Heart left ventricle (tissue), 16 donors: ENCODE data around the gene POLR2J. TPM values are rescaled to one million over a fixed set of nuclear protein-coding genes. Genes with fewer than 3 reads are reported as not detected.
A peak's percentile ranks its signal among the peaks of the same experiment; 100 is the strongest.
"Not testable (repeated sequence)": the region's sequence is repeated elsewhere in the genome, so short reads cannot be mapped to it uniquely, and the experiment has no call there.

Source experiments
- ATAC-seq, 4 donors: fragments of 200-7000 bp; cut with Tn5 transposase; one replicate each; pipeline ENCODE4 v1.9.1; 2020 to 2022; ENCODE audit warnings: moderate library complexity in 4 of 4, mild to moderate bottlenecking in 3 of 4, moderate number of reproducible peaks in 1 of 4
- DNase-seq, 5 donors: peaks; one replicate each; pipeline ENCODE4 v3.0.0-alpha.2; 2020
- H3K27ac ChIP-seq, 12 donors: fragments of 200-600 bp; sonication (generic) in 4 of 12; one replicate each; pipeline versions ENCODE4 v1.5.0 to v1.8.0; 2016 to 2022; ENCODE audit warnings: mild to moderate bottlenecking in 2 of 12
- H3K27me3 ChIP-seq, 9 donors: fragments of 200-600 bp; sonication (generic) in 2 of 9; one replicate each; pipeline versions ENCODE4 v1.5.1 to v1.8.0; 2016 to 2022; ENCODE audit warnings: mild to moderate bottlenecking in 3 of 9
- H3K36me3 ChIP-seq, 9 donors: fragments of 200-600 bp; sonication (generic) in 2 of 9; one replicate each; pipeline versions ENCODE4 v1.5.0 to v1.8.0; 2018 to 2022; ENCODE audit warnings: mild to moderate bottlenecking in 2 of 9
- H3K4me1 ChIP-seq, 12 donors: fragments of 200-600 bp; sonication (generic) in 4 of 12; one replicate each; pipeline versions ENCODE4 v1.5.0 to v1.8.0; 2016 to 2022; ENCODE audit warnings: mild to moderate bottlenecking in 3 of 12
- H3K4me3 ChIP-seq, 12 donors: fragments of 200-600 bp; sonication (generic) in 4 of 12; one replicate each; pipeline versions ENCODE4 v1.5.0 to v1.8.0; 2017 to 2022; ENCODE audit warnings: mild to moderate bottlenecking in 9 of 12, moderate library complexity in 4 of 12
- H3K9me3 ChIP-seq, 12 donors: fragments of 200-600 bp; sonication (generic) in 4 of 12; one replicate each; pipeline versions ENCODE4 v1.5.0 to v1.8.0; 2016 to 2022; ENCODE audit warnings: mild to moderate bottlenecking in 1 of 12
- CTCF ChIP-seq, 12 donors: fragments of 200-600 bp; sonication (generic) in 4 of 12; IDR thresholded peaks; one replicate each; pipeline versions ENCODE4 v1.5.0 to v1.8.0; 2018 to 2022; ENCODE audit warnings: antibody characterized with exemption in 12 of 12, mild to moderate bottlenecking in 5 of 12
- WGBS, 4 donors: extraction: QIAGEN DNeasy Blood & Tissue Kit in 2 of 4; methylation state at CpG; one replicate each; pipeline versions ENCODE4 v1.1.5 to v1.1.7; 2013 to 2018; 5-methylcytosine and 5-hydroxymethylcytosine counted together
- intact Hi-C, 10 donors: fragments of 100-400 bp; cut with DNase I; formaldehyde crosslinking; loops; one replicate each; pipeline versions ENCODE4 v1.11.1 to v1.14.2; 2022
- long read RNA-seq, 3 donors: library from polyadenylated mRNA; unstranded; transcript quantifications; one replicate each; pipeline ENCODE4 v2.0.0, GENCODE V29; 2020 to 2021
- polyA plus RNA-seq, 2 donors: library from polyadenylated mRNA; stranded (reverse); fragments of 200-250 nt; gene quantifications; one replicate each; pipeline ENCODE4 v1.2.3, GENCODE V29; 2013
- total RNA-seq, 9 donors: library from RNA; depleted of rRNA in 2 of 9; stranded (reverse); fragments of >200 nt in 2 of 9; fragmentation: NEBNext Ultra II Directional in 3 of 9; extraction: Animal tissue kit (Norgen Biotek cat#: 25700) in 3 of 9; gene quantifications; one replicate each; pipeline versions ENCODE4 v1.1.0 to v1.2.4, GENCODE V29; 2016 to 2023
- donor health status: ischemic (EF 13 %, LVEDD 7.1; RV severe dilation, severe dysfunction).
- donor health status: healthy with polysubstance abuse.
- donor health status: DM: no; HTN: yes; CAD: no.
- donor health status: DM: no; HTN: no; CAD: no.
- donor health status: ischemic (EF 25% LVEDD 6.9; RV normal size, moderate dysfunction).
- donor health status: ischemic (EF 25% LVEDD 5.7; RV mildly dilated, moderate dysfunction).
- donor health status: healthy.
- donor health status: DM: yes; HTN: yes; CAD: no.
- donor health status: ischemic (EF 35%, LVEDD 5.7; RV mildly dilated, moderate dysfunction).
- donor health status: nonischemic (EF 11% LVEDD 7.7; RV severe dilation, severe dysfunction).
- donor health status: DM: yes; HTN: yes; CAD: no.
- donor health status: PGD.
- donor health status: ischemic (EF 29% LVEDD 5.4; RV normal size, mild dysfunction).
- donor health status: nonischemic (EF 23%, LVEDD 6.1; RV moderate dilation, normal function).

POLR2J gene
- total RNA-seq (10 to 100 TPM; 34.4 to 72.9 (median 47.4) TPM), polyA plus RNA-seq (100 to 1,000 TPM in 1 of 2 donors, 10 to 100 TPM in 1; 86.3 to 227 TPM)
- long read RNA-seq, donor 1, transcript POLR2J-201 (4 exons, 932 nt) = major isoform, 69 of 83 reads
- long read RNA-seq, donor 1, partial matches to known transcripts = 2 of 83 reads
- long read RNA-seq, donor 1, other reads (novel, unspliced or antisense) = 12 of 83 reads
- long read RNA-seq, donor 2, transcript POLR2J-201 (4 exons, 932 nt) = major isoform, 33 of 36 reads
- long read RNA-seq, donor 2, partial matches to known transcripts = 1 of 36 reads
- long read RNA-seq, donor 2, other reads (novel, unspliced or antisense) = 2 of 36 reads
- long read RNA-seq, donor 3, transcript POLR2J-201 (4 exons, 932 nt) = major isoform, 35 of 38 reads
- long read RNA-seq, donor 3, partial matches to known transcripts = 1 of 38 reads
- long read RNA-seq, donor 3, other reads (novel, unspliced or antisense) = 2 of 38 reads

GRCh38 chr7:102478314-102479208 lies at the start of gene POLR2J:
Gene POLR2J (minus strand): TSS chr7:102478922. CDS start chr7:102478860, 62 bp downstream.
- H3K27me3 ChIP-seq, H3K4me1 ChIP-seq, H3K36me3 ChIP-seq, H3K9me3 ChIP-seq, intact Hi-C loops: not testable (repeated sequence)
- ATAC-seq (peak; percentile 92 to 96 (median 94)), DNase-seq (peak; percentile 73 to 94 (median 86))
- peak; percentile 27 to 77 (median 50) for TF ChIP-seq CTCF (IDR thresholded peaks at IDR 0.05)
- WGBS, 4 donors = 0% methylated on average over 7 to 55 of the region's 72 CpGs
- Histone ChIP-seq H3K4me3 (peak within 1 kb of the TSS in 11 of 12 donors; percentile 30 to 62 (median 56)), H3K27ac (peak within 1 kb of the TSS in 4 of 12 donors; percentile 43 to 60 (median 48))

- ATAC-seq = peak; percentile 25 to 66 (median 41)
- H3K4me3 ChIP-seq, H3K4me1 ChIP-seq, H3K27me3 ChIP-seq, intact Hi-C loops, H3K36me3 ChIP-seq, H3K9me3 ChIP-seq: not testable (repeated sequence)
- H3K27ac ChIP-seq = peak overlapping the region in 1 of 12 donors; percentile 19
- DNase-seq = peak in 1 of 5 donors; percentile 5
- 94 to 97% (median 96%) methylated on average over 2 to 3 of the region's 13 CpGs; no CpG with 5 or more reads in 1 of the 4 donors for WGBS, 4 donors
Measured at GRCh38 chr7:102527822-102528793, 49.4 kb upstream of the POLR2J start.

- H3K36me3 ChIP-seq, H3K4me3 ChIP-seq, H3K27me3 ChIP-seq, intact Hi-C loops, H3K4me1 ChIP-seq, H3K9me3 ChIP-seq, H3K27ac ChIP-seq: not testable (repeated sequence)
- 60 to 83% (median 74%) methylated on average over 1 of the region's 8 CpGs for WGBS, 4 donors
- DNase-seq (peak in 1 of 5 donors; percentile 2), ATAC-seq (peak in 3 of 4 donors; percentile 10 to 31 (median 10))
Measured at GRCh38 chr7:102527182-102527581, 48.5 kb upstream of the POLR2J start.

- 60 to 74% (median 60%) methylated on average over 1 of the region's 2 CpGs; no CpG with 5 or more reads in 1 of the 4 donors for WGBS, 4 donors
- ATAC-seq = peak in 2 of 4 donors; percentile 4 to 5
Measured at GRCh38 chr7:102524803-102525202, 46.1 kb upstream of the POLR2J start.

GRCh38 chr7:102520797-102521196 lies 42.1 kb upstream of the POLR2J start:
- ATAC-seq, intact Hi-C loops, H3K27me3 ChIP-seq, H3K4me3 ChIP-seq, H3K36me3 ChIP-seq, H3K27ac ChIP-seq, H3K9me3 ChIP-seq, H3K4me1 ChIP-seq, DNase-seq: not testable (repeated sequence)
- WGBS, 4 donors = 93% methylated on average over 4 of the region's 5 CpGs; no CpG with 5 or more reads in 3 of the 4 donors

More at GRCh38 chr7:102524803-102525202, 46.1 kb upstream of the POLR2J start:
- H3K9me3 ChIP-seq, H3K27ac ChIP-seq, H3K36me3 ChIP-seq, intact Hi-C loops, H3K27me3 ChIP-seq, H3K4me3 ChIP-seq, H3K4me1 ChIP-seq: not testable (repeated sequence)
- peak in 2 of 5 donors; percentile 8 to 10 for DNase-seq

DNA sequence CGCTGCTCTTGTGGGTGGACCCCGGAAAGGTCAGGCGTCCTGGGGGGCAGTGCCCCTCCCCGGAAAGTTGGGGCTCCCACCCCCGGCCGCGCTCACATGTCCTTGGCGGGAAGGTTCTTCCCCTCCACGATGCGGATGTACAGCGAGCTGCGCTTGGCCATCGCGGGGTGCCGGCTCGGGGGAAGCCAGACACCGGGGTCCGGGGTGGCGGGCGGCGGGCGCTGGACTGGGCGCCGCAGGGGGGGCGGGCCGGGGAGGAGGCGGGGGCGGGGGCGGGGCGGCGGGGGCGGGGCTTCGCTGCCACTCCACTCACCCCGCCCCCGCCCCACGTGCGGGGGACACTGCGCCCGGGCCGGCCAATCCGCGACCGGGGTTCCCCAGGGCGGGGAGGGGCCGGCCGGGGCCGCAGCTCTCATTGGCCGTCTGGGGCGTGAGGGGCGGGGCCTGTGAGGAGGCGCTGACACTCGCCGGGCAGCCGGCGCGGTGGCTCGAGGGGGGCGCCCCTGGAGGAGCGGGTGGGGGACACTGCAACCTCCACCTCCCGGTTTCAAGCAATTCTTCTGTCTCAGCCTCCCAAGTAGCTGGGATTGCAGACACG lies 38.9 kb upstream of the POLR2J start, which contains the start of gene RASA4B:
TSS of gene RASA4B (minus strand) at position 228 of the 598 bp plus-strand sequence. CDS start at position 161, 67 bp downstream.
- peak within 1 kb of the TSS in 4 of 12 donors; percentile 32 to 39 (median 38) for H3K4me3 ChIP-seq
- intact Hi-C loops, H3K27ac ChIP-seq, H3K36me3 ChIP-seq, H3K27me3 ChIP-seq, H3K9me3 ChIP-seq, H3K4me1 ChIP-seq: not testable (repeated sequence)
- peak in 4 of 5 donors; percentile 13 to 66 (median 29) for DNase-seq
- peak; percentile 92 to 97 (median 94) for ATAC-seq
- WGBS, 4 donors = 0 to 1% methylated on average over 17 to 20 of the region's 61 CpGs; no CpG with 5 or more reads in 2 of the 4 donors

GRCh38 chr7:102516951-102517350 lies 38.2 kb upstream of the POLR2J start:
- not testable (repeated sequence) for ATAC-seq
- no CpG with 5 or more reads among the region's 10 CpGs for WGBS, 4 donors

DNA sequence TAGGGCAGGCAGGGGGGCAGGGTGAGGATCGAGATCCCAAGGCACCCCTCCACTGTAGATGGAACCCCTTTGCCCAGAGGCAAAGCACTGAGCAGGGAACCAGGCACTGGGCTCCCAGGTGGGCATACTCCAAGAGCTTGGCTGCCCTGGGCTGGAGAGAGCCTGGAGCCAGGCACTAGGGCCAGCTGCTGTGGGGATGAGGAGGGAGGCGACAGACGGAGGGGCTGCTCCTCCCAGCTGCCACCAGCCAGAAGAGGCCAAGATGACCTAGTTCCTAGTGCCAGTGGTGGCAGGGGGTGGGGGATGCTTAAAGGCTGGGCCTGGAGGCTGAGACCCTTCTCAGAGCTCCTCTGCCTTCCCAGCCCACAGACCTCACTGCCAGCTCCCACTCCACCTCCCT lies 37.2 kb upstream of the POLR2J start:
- H3K27me3 ChIP-seq, DNase-seq, intact Hi-C loops, H3K36me3 ChIP-seq, H3K4me1 ChIP-seq, H3K4me3 ChIP-seq, H3K27ac ChIP-seq, H3K9me3 ChIP-seq: not testable (repeated sequence)
- peak in 1 of 4 donors; percentile 0 for ATAC-seq
- WGBS, 4 donors = no CpG with 5 or more reads among the region's 3 CpGs

More at GRCh38 chr7:102516951-102517350, 38.2 kb upstream of the POLR2J start:
- H3K4me3 ChIP-seq, H3K36me3 ChIP-seq, H3K9me3 ChIP-seq, H3K27me3 ChIP-seq, H3K4me1 ChIP-seq, DNase-seq, intact Hi-C loops, H3K27ac ChIP-seq: not testable (repeated sequence)
